Astrocyte (in vitro differentiated cells and primary cell): ENCODE results near the gene PELI3. TPM values are rescaled to one million over a fixed set of nuclear protein-coding genes. Genes with fewer than 3 reads are reported as not detected.
A peak's percentile ranks its signal among the peaks of the same experiment; 100 is the strongest.

Experiments
- DNase-seq: peaks from one replicate; pipeline ENCODE4 v3.0.0-alpha.2; 2010; ENCODE audit warnings: low read depth
- FAIRE-seq: peaks from 2 replicates; lab custom pipeline; 2011; peaks lifted over from hg19 to GRCh38; lab: Jason Lieb, UNC
- H2AFZ ChIP-seq: 2 replicates; pipeline ENCODE4 v1.6.0; 2012; ENCODE audit warnings: low read depth, low read length, inconsistent platforms
- H3K27ac ChIP-seq: 2 replicates; pipeline ENCODE4 v1.5.1; 2011; ENCODE audit warnings: low read depth, low read length, inconsistent platforms
- H3K27me3 ChIP-seq: 2 replicates; pipeline ENCODE4 v1.6.0; 2011; ENCODE audit warnings: low read length, inconsistent platforms; ENCODE audit not compliant: insufficient read depth
- H3K36me3 ChIP-seq: 2 replicates; pipeline ENCODE4 v1.5.1; 2011; ENCODE audit warnings: low read length, inconsistent platforms; ENCODE audit not compliant: insufficient read depth
- H3K4me1 ChIP-seq: 2 replicates; pipeline ENCODE4 v1.5.1; 2011; ENCODE audit warnings: low read length, inconsistent platforms; ENCODE audit not compliant: insufficient read depth
- H3K4me2 ChIP-seq: 2 replicates; pipeline ENCODE4 v1.6.0; 2012; ENCODE audit warnings: low read length, inconsistent platforms
- H3K4me3 ChIP-seq: 2 replicates; pipeline ENCODE4 v1.5.1; 2011; ENCODE audit warnings: low read depth, mild to moderate bottlenecking, low read length, inconsistent platforms; ENCODE audit not compliant: insufficient read depth
- H3K79me2 ChIP-seq: 2 replicates; pipeline ENCODE4 v1.6.0; 2012; ENCODE audit warnings: mild to moderate bottlenecking, low read length, inconsistent platforms; ENCODE audit not compliant: insufficient read depth
- H3K9ac ChIP-seq: 2 replicates; pipeline ENCODE4 v1.6.0; 2012; ENCODE audit warnings: mild to moderate bottlenecking, low read length, inconsistent platforms
- H3K9me3 ChIP-seq: 2 replicates; pipeline ENCODE4 v1.5.1; 2012; ENCODE audit warnings: low read depth, mild to moderate bottlenecking, low read length, inconsistent platforms; ENCODE audit not compliant: insufficient read depth
- H4K20me1 ChIP-seq: 2 replicates; pipeline ENCODE4 v1.6.0; 2012; ENCODE audit warnings: low read length, inconsistent platforms; ENCODE audit not compliant: insufficient read depth
- H3K27ac Mint-ChIP-seq: one replicate; pipeline ENCODE4 v1.8.0; 2021; ENCODE audit warnings: mild to moderate bottlenecking, mixed read lengths; ENCODE audit not compliant: unreplicated experiment
- H3K27me3 Mint-ChIP-seq: one replicate; pipeline ENCODE4 v1.8.0; 2021; ENCODE audit warnings: low read depth, mixed read lengths; ENCODE audit not compliant: unreplicated experiment
- H3K36me3 Mint-ChIP-seq: one replicate; pipeline ENCODE4 v1.8.0; 2021; ENCODE audit warnings: low read depth, mixed read lengths; ENCODE audit not compliant: unreplicated experiment
- H3K4me1 Mint-ChIP-seq: one replicate; pipeline ENCODE4 v1.8.0; 2021; ENCODE audit warnings: low read depth, mixed read lengths; ENCODE audit not compliant: unreplicated experiment
- H3K4me3 Mint-ChIP-seq: one replicate; pipeline ENCODE4 v1.8.0; 2021; ENCODE audit warnings: mild to moderate bottlenecking, moderate library complexity, mixed read lengths; ENCODE audit not compliant: unreplicated experiment
- H3K9me3 Mint-ChIP-seq: one replicate; pipeline ENCODE4 v1.8.0; 2021; ENCODE audit warnings: mild to moderate bottlenecking, mixed read lengths; ENCODE audit not compliant: unreplicated experiment
- CTCF ChIP-seq: IDR thresholded peaks from 2 replicates; pipeline ENCODE4 v1.5.1; 2011; ENCODE audit warnings: low read depth, mild to moderate bottlenecking, inconsistent platforms, low read length, moderate library complexity; ENCODE audit not compliant: insufficient read depth
- EZH2 ChIP-seq: IDR thresholded peaks from 2 replicates; pipeline ENCODE4 v1.6.1; 2012; ENCODE audit warnings: mild to moderate bottlenecking, low read length, inconsistent platforms; ENCODE audit not compliant: insufficient read depth
- total RNA-seq: library from RNA; stranded (reverse); gene quantifications from 2 replicates; pipeline ENCODE4 v1.2.1, GENCODE V29; 2021

Gene PELI3
- total RNA-seq, 1 donor from 2014 or later = 4.6 TPM

- Histone ChIP-seq H3K9ac (peak overlapping the region; percentile 83), H3K36me3 (no peaks in the 10 kb centered on the region), H3K4me2 (peak overlapping the region; percentile 98), H3K4me3 (peak overlapping the region; percentile 67), H3K4me1 (peaks cover 10% of the 10 kb centered on the region), H3K27ac (no peak overlapping the region), H3K27me3 (no peaks in the 10 kb centered on the region), H3K9me3 (no peaks in the 10 kb centered on the region), H2AFZ (peak overlapping the region; percentile 67), H3K79me2 (no peaks in the 10 kb centered on the region), H4K20me1 (peaks cover 10% of the 10 kb centered on the region)
- TF ChIP-seq EZH2 = no peak
- TF ChIP-seq CTCF = no peak
- FAIRE-seq (no peak), DNase-seq (no peak)
- Mint-ChIP-seq H3K4me3 (peak overlapping the region; percentile 87), H3K27me3 (peaks cover 2% of the 10 kb centered on the region), H3K36me3 (peaks cover 7% of the 10 kb centered on the region), H3K27ac (no peak overlapping the region), H3K9me3 (no peaks in the 10 kb centered on the region), H3K4me1 (peaks cover 3% of the 10 kb centered on the region)
Measured at GRCh38 chr11:66467034-66467659, 442 bp downstream of the PELI3 start.

- Mint-ChIP-seq H3K27ac (no peak overlapping the region), H3K36me3 (peaks cover 9% of the 10 kb centered on the region), H3K9me3 (no peaks in the 10 kb centered on the region), H3K4me3 (peak overlapping the region; percentile 87), H3K4me1 (peaks cover 1% of the 10 kb centered on the region), H3K27me3 (peaks cover 2% of the 10 kb centered on the region)
- Histone ChIP-seq H3K9ac (peak overlapping the region; percentile 83), H3K36me3 (no peaks in the 10 kb centered on the region), H3K4me2 (peak overlapping the region; percentile 98), H3K79me2 (no peaks in the 10 kb centered on the region), H3K27me3 (no peaks in the 10 kb centered on the region), H3K9me3 (no peaks in the 10 kb centered on the region), H2AFZ (peak overlapping the region; percentile 67), H3K27ac (no peak overlapping the region), H3K4me1 (peaks cover 10% of the 10 kb centered on the region), H4K20me1 (peaks cover 10% of the 10 kb centered on the region), H3K4me3 (peak overlapping the region; percentile 67)
- FAIRE-seq = no peak
- no peak for TF ChIP-seq CTCF
- DNase-seq = no peak
Measured at GRCh38 chr11:66467756-66468155, 1.1 kb downstream of the PELI3 start.

GRCh38 chr11:66468691-66469090 lies 2.0 kb downstream of the PELI3 start:
- Histone ChIP-seq H3K27ac (no peak overlapping the region), H3K27me3 (no peaks in the 10 kb centered on the region), H3K9me3 (no peaks in the 10 kb centered on the region), H3K79me2 (no peaks in the 10 kb centered on the region), H3K36me3 (no peaks in the 10 kb centered on the region), H3K4me1 (peaks cover 10% of the 10 kb centered on the region), H3K4me2 (no peak overlapping the region), H2AFZ (no peak overlapping the region), H3K9ac (no peak overlapping the region), H4K20me1 (peaks cover 10% of the 10 kb centered on the region), H3K4me3 (no peak overlapping the region)
- no peak for DNase-seq
- FAIRE-seq = no peak
- peak overlapping the region; percentile 34 for H3K4me3 Mint-ChIP-seq
- peak overlapping the region; percentile 53 for H3K27ac Mint-ChIP-seq
- H3K4me1 Mint-ChIP-seq = no peaks in the 10 kb centered on the region
- H3K9me3 Mint-ChIP-seq = no peaks in the 10 kb centered on the region
- H3K27me3 Mint-ChIP-seq = peaks cover 2% of the 10 kb centered on the region
- TF ChIP-seq CTCF = no peak
- no peak for TF ChIP-seq EZH2
- H3K36me3 Mint-ChIP-seq = peaks cover 12% of the 10 kb centered on the region
